Lower lobe of right lung (tissue), 2 donors: Measurements from ENCODE around the gene TMEM201. TPM values are rescaled to one million over a fixed set of nuclear protein-coding genes. Genes with fewer than 3 reads are reported as not detected.

ENCODE experiments used
- ATAC-seq, 2 donors: fragments of 200-7000 bp; cut with Tn5 transposase; one replicate each; pipeline ENCODE4 v1.9.1; 2020 to 2022; ENCODE audit warnings: mild to moderate bottlenecking in 2 of 2, moderate library complexity in 2 of 2
- DNase-seq: peaks from one replicate; pipeline ENCODE4 v3.0.0-alpha.2; 2020
- H3K27ac ChIP-seq: fragments of 200-600 bp; one replicate; pipeline ENCODE4 v1.8.0; 2022
- H3K27me3 ChIP-seq: fragments of 200-600 bp; one replicate; pipeline ENCODE4 v1.8.0; 2022; ENCODE audit warnings: low read depth
- H3K36me3 ChIP-seq: fragments of 200-600 bp; one replicate; pipeline ENCODE4 v1.8.0; 2022; ENCODE audit warnings: mild to moderate bottlenecking
- H3K4me1 ChIP-seq: fragments of 200-600 bp; one replicate; pipeline ENCODE4 v1.8.0; 2022
- H3K4me3 ChIP-seq: fragments of 200-600 bp; one replicate; pipeline ENCODE4 v1.8.0; 2022; ENCODE audit warnings: mild to moderate bottlenecking
- H3K9me3 ChIP-seq: fragments of 200-600 bp; one replicate; pipeline ENCODE4 v1.8.0; 2022
- intact Hi-C: fragments of 100-400 bp; cut with DNase I; formaldehyde crosslinking; loops from one replicate; pipeline ENCODE4 v1.11.0; 2022
- total RNA-seq: library from RNA; stranded (reverse); fragmentation: NEBNext Ultra II Directional; extraction: Animal tissue kit (Norgen Biotek cat#: 25700); gene quantifications from one replicate; pipeline ENCODE4 v1.2.1, GENCODE V29; 2021
- TF ChIP-seq, protein P1 (sequence below): fragments of 200-600 bp; IDR thresholded peaks from one replicate; pipeline ENCODE4 v1.8.0; 2022; ENCODE audit warnings: antibody characterized with exemption, mild to moderate bottlenecking
- donor health status: DM: no; HTN: yes; CAD: no; lungs with severe emphysema.

Gene TMEM201
- total RNA-seq, 1 donor from 2014 or later = 8.2 TPM

DNA sequence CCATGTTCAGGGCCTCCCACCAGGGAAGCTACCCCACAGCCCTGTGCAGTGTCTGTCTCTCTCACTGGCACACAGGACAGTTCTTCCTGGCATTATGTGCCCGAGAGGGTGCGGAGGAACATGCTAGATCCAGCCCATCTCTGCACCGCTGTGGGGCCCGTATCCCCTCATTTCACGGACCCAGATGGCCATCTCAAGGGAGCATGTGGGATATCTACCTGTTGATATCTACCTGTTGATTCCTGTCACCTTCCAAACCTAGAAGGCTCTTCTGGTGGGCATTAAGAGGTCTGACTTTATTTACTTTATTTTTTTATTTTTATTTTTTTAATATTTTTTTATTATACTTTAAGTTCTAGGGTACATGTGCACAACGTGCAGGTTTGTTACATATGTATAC lies 74.5 kb downstream of the TMEM201 start:
- Histone ChIP-seq H3K36me3 (no peaks in the 10 kb centered on the region), H3K4me3 (no peak overlapping the region), H3K4me1 (peaks cover 15% of the 10 kb centered on the region), H3K27ac (no peak overlapping the region), H3K9me3 (no peaks in the 10 kb centered on the region), H3K27me3 (no peaks in the 10 kb centered on the region)
- TF ChIP-seq, protein P1, sequence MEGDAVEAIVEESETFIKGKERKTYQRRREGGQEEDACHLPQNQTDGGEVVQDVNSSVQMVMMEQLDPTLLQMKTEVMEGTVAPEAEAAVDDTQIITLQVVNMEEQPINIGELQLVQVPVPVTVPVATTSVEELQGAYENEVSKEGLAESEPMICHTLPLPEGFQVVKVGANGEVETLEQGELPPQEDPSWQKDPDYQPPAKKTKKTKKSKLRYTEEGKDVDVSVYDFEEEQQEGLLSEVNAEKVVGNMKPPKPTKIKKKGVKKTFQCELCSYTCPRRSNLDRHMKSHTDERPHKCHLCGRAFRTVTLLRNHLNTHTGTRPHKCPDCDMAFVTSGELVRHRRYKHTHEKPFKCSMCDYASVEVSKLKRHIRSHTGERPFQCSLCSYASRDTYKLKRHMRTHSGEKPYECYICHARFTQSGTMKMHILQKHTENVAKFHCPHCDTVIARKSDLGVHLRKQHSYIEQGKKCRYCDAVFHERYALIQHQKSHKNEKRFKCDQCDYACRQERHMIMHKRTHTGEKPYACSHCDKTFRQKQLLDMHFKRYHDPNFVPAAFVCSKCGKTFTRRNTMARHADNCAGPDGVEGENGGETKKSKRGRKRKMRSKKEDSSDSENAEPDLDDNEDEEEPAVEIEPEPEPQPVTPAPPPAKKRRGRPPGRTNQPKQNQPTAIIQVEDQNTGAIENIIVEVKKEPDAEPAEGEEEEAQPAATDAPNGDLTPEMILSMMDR = no peak
- ATAC-seq = no peak
- intact Hi-C loops = no loop called here
- no peak for DNase-seq

Other genes with a start within 250 kb of the TMEM201 start
- gene SLC25A33, start 49.4 kb upstream of the TMEM201 start, total RNA-seq = 3.9 TPM
- gene PIK3CD, start 62.8 kb downstream of the TMEM201 start, total RNA-seq = 28.3 TPM
- 72.3 TPM for gene CLSTN1, start 235.1 kb downstream of the TMEM201 start, total RNA-seq